Astrocyte (in vitro differentiated cells and primary cell): ENCODE data around the gene GADD45B. TPM values are rescaled to one million over a fixed set of nuclear protein-coding genes. Genes with fewer than 3 reads are reported as not detected.

Experiments
- DNase-seq: peaks from one replicate; pipeline ENCODE4 v3.0.0-alpha.2; 2010; ENCODE audit warnings: low read depth
- FAIRE-seq: peaks from 2 replicates; lab custom pipeline; 2011; peaks lifted over from hg19 to GRCh38; lab: Jason Lieb, UNC
- H2AFZ ChIP-seq: 2 replicates; pipeline ENCODE4 v1.6.0; 2012; ENCODE audit warnings: low read depth, low read length, inconsistent platforms
- H3K27ac ChIP-seq: 2 replicates; pipeline ENCODE4 v1.5.1; 2011; ENCODE audit warnings: low read depth, low read length, inconsistent platforms
- H3K27me3 ChIP-seq: 2 replicates; pipeline ENCODE4 v1.6.0; 2011; ENCODE audit warnings: low read length, inconsistent platforms; ENCODE audit not compliant: insufficient read depth
- H3K36me3 ChIP-seq: 2 replicates; pipeline ENCODE4 v1.5.1; 2011; ENCODE audit warnings: low read length, inconsistent platforms; ENCODE audit not compliant: insufficient read depth
- H3K4me1 ChIP-seq: 2 replicates; pipeline ENCODE4 v1.5.1; 2011; ENCODE audit warnings: low read length, inconsistent platforms; ENCODE audit not compliant: insufficient read depth
- H3K4me2 ChIP-seq: 2 replicates; pipeline ENCODE4 v1.6.0; 2012; ENCODE audit warnings: low read length, inconsistent platforms
- H3K4me3 ChIP-seq: 2 replicates; pipeline ENCODE4 v1.5.1; 2011; ENCODE audit warnings: low read depth, mild to moderate bottlenecking, low read length, inconsistent platforms; ENCODE audit not compliant: insufficient read depth
- H3K79me2 ChIP-seq: 2 replicates; pipeline ENCODE4 v1.6.0; 2012; ENCODE audit warnings: mild to moderate bottlenecking, low read length, inconsistent platforms; ENCODE audit not compliant: insufficient read depth
- H3K9ac ChIP-seq: 2 replicates; pipeline ENCODE4 v1.6.0; 2012; ENCODE audit warnings: mild to moderate bottlenecking, low read length, inconsistent platforms
- H3K9me3 ChIP-seq: 2 replicates; pipeline ENCODE4 v1.5.1; 2012; ENCODE audit warnings: low read depth, mild to moderate bottlenecking, low read length, inconsistent platforms; ENCODE audit not compliant: insufficient read depth
- H4K20me1 ChIP-seq: 2 replicates; pipeline ENCODE4 v1.6.0; 2012; ENCODE audit warnings: low read length, inconsistent platforms; ENCODE audit not compliant: insufficient read depth
- H3K27ac Mint-ChIP-seq: one replicate; pipeline ENCODE4 v1.8.0; 2021; ENCODE audit warnings: mild to moderate bottlenecking, mixed read lengths; ENCODE audit not compliant: unreplicated experiment
- H3K27me3 Mint-ChIP-seq: one replicate; pipeline ENCODE4 v1.8.0; 2021; ENCODE audit warnings: low read depth, mixed read lengths; ENCODE audit not compliant: unreplicated experiment
- H3K36me3 Mint-ChIP-seq: one replicate; pipeline ENCODE4 v1.8.0; 2021; ENCODE audit warnings: low read depth, mixed read lengths; ENCODE audit not compliant: unreplicated experiment
- H3K4me1 Mint-ChIP-seq: one replicate; pipeline ENCODE4 v1.8.0; 2021; ENCODE audit warnings: low read depth, mixed read lengths; ENCODE audit not compliant: unreplicated experiment
- H3K4me3 Mint-ChIP-seq: one replicate; pipeline ENCODE4 v1.8.0; 2021; ENCODE audit warnings: mild to moderate bottlenecking, moderate library complexity, mixed read lengths; ENCODE audit not compliant: unreplicated experiment
- H3K9me3 Mint-ChIP-seq: one replicate; pipeline ENCODE4 v1.8.0; 2021; ENCODE audit warnings: mild to moderate bottlenecking, mixed read lengths; ENCODE audit not compliant: unreplicated experiment
- CTCF ChIP-seq: IDR thresholded peaks from 2 replicates; pipeline ENCODE4 v1.5.1; 2011; ENCODE audit warnings: low read depth, mild to moderate bottlenecking, inconsistent platforms, low read length, moderate library complexity; ENCODE audit not compliant: insufficient read depth
- EZH2 ChIP-seq: IDR thresholded peaks from 2 replicates; pipeline ENCODE4 v1.6.1; 2012; ENCODE audit warnings: mild to moderate bottlenecking, low read length, inconsistent platforms; ENCODE audit not compliant: insufficient read depth
- total RNA-seq: library from RNA; stranded (reverse); gene quantifications from 2 replicates; pipeline ENCODE4 v1.2.1, GENCODE V29; 2021

The GADD45B gene
- total RNA-seq, 1 donor from 2014 or later = 161 TPM

- no peaks in the 10 kb centered on the region for H3K36me3 Mint-ChIP-seq
- H3K27me3 Mint-ChIP-seq = no peaks in the 10 kb centered on the region
- no peaks in the 10 kb centered on the region for H3K9me3 ChIP-seq
- peaks cover 5% of the 10 kb centered on the region for H3K4me1 Mint-ChIP-seq
- H3K9me3 Mint-ChIP-seq = no peaks in the 10 kb centered on the region
- DNase-seq (no peak), FAIRE-seq (no peak)
- no peak for TF ChIP-seq EZH2
- no peak for TF ChIP-seq CTCF
- no peak overlapping the region for H3K27ac Mint-ChIP-seq
- peak overlapping the region; percentile 64 for H3K4me3 Mint-ChIP-seq
- H3K4me1 ChIP-seq = peaks cover 17% of the 10 kb centered on the region
- no peak overlapping the region for H3K4me3 ChIP-seq
- H3K36me3 ChIP-seq = no peaks in the 10 kb centered on the region
- H4K20me1 ChIP-seq = peaks cover 8% of the 10 kb centered on the region
- H2AFZ ChIP-seq = no peak overlapping the region
- H3K27ac ChIP-seq = no peak overlapping the region
- no peaks in the 10 kb centered on the region for H3K27me3 ChIP-seq
- H3K9ac ChIP-seq = no peak overlapping the region
- H3K4me2 ChIP-seq = no peak overlapping the region
- peaks cover 23% of the 10 kb centered on the region for H3K79me2 ChIP-seq
Observed at GRCh38 chr19:2460245-2460644, 15.7 kb upstream of the GADD45B start.

DNA sequence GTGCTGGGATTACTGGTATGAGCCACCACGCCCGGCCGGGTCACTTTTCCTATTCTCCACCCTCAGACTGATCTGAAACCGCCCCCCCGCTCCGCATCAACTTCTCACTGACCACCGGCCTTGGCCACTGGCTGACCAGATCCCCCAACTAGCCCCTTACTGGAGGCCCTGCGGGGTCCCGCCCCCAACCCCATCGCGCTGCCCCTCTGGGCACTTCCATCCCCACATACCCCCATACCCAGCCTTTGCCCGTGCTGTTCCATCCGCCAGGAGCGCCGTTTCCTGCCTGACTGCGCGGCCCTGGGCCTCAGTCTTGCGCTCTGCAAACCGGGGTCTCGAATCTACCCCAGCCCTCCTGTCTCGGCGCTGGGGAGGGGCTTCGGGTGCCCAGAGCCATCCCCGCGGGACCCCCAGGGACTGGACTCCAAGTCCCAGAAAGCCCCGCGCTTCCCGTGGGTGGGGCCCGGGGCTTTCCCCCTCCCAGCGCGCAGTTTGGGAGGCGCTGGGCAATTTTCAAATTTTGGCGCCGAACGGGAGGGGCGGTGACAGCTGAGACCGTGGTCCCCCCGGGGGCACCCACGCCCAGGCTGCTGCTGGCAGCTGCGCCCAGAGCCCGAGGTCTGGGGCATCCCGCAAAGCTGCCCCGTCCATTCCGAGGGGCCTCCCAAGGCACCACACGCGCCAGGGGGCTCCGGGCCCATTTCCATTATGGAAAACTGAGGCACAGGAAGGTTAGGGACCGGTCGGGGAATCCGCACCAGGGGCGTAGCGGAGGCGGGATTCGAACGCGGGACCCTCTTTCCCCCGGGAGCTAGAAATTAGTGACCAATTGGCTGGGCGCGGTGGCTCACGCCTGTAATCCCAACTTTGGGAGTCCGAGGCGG, 13.9 kb upstream of the GADD45B start:
- no peaks in the 10 kb centered on the region for H3K27me3 ChIP-seq
- peak overlapping the region; percentile 85 for H3K4me3 Mint-ChIP-seq
- H3K4me1 Mint-ChIP-seq = peaks cover 4% of the 10 kb centered on the region
- H3K9me3 Mint-ChIP-seq = no peaks in the 10 kb centered on the region
- peak overlapping the region; percentile 69 for H3K27ac Mint-ChIP-seq
- H2AFZ ChIP-seq = peak overlapping the region; percentile 92
- H3K4me3 ChIP-seq = peak overlapping the region; percentile 62
- H3K27ac ChIP-seq = peak overlapping the region; percentile 59
- peaks cover 7% of the 10 kb centered on the region for H3K79me2 ChIP-seq
- H3K36me3 Mint-ChIP-seq = no peaks in the 10 kb centered on the region
- peak overlapping the region; percentile 79 for H3K9ac ChIP-seq
- no peaks in the 10 kb centered on the region for H3K36me3 ChIP-seq
- H4K20me1 ChIP-seq = no peaks in the 10 kb centered on the region
- H3K4me1 ChIP-seq = peaks cover 13% of the 10 kb centered on the region
- TF ChIP-seq CTCF (no peak), EZH2 (no peak)
- DNase-seq (peak; percentile 39), FAIRE-seq (no peak)
- peak overlapping the region; percentile 97 for H3K4me2 ChIP-seq
- no peaks in the 10 kb centered on the region for H3K9me3 ChIP-seq
- H3K27me3 Mint-ChIP-seq = no peaks in the 10 kb centered on the region
